NCI-H82 (cell line): Measurements from ENCODE around the gene ONECUT2.
A peak's percentile ranks its signal among the peaks of the same experiment; 100 is the strongest.
"Not testable (repeated sequence)": the region's sequence is repeated elsewhere in the genome, so short reads cannot be mapped to it uniquely, and the experiment has no call there.

Source experiments
- DNase-seq: peaks from one replicate; lab custom pipeline; 2025; lab: John Stamatoyannopoulos, UW

ONECUT2 gene

GRCh38 chr18:57434536-57435494 is at the start of gene ONECUT2:
Gene ONECUT2 (plus strand): TSS chr18:57435374. CDS start chr18:57435717, 343 bp downstream.
- peak; percentile 97 for DNase-seq

GRCh38 chr18:57389271-57389670 is 45.9 kb upstream of the ONECUT2 start:
- no peak for DNase-seq

GRCh38 chr18:57390044-57390443 is 45.1 kb upstream of the ONECUT2 start:
- no peak for DNase-seq

GRCh38 chr18:57394749-57395148 is 40.4 kb upstream of the ONECUT2 start:
- DNase-seq, result not testable (repeated sequence)

- DNase-seq, result peak; percentile 1
These were observed 38.3 kb upstream of the ONECUT2 start for GRCh38 chr18:57396831-57397230.

- no peak for DNase-seq
These were observed 37.6 kb upstream of the ONECUT2 start for GRCh38 chr18:57397440-57398132.

GRCh38 chr18:57404345-57404744 is 30.8 kb upstream of the ONECUT2 start:
- no peak for DNase-seq

- no peak for DNase-seq
These were observed 25.5 kb upstream of the ONECUT2 start for GRCh38 chr18:57409650-57410049.

- no peak for DNase-seq
These were observed 24.4 kb upstream of the ONECUT2 start for GRCh38 chr18:57410749-57411148.

- DNase-seq, result no peak
These were observed 18.6 kb upstream of the ONECUT2 start for GRCh38 chr18:57416542-57416941.

GRCh38 chr18:57422313-57422872 is 12.8 kb upstream of the ONECUT2 start:
- DNase-seq, result no peak

- DNase-seq, result no peak
These were observed 11.4 kb upstream of the ONECUT2 start for GRCh38 chr18:57423821-57424220.

GRCh38 chr18:57425096-57425495 is 10.1 kb upstream of the ONECUT2 start:
- no peak for DNase-seq

GRCh38 chr18:57426187-57426586 is 9.0 kb upstream of the ONECUT2 start:
- no peak for DNase-seq

- no peak for DNase-seq
These were observed 7.6 kb upstream of the ONECUT2 start for GRCh38 chr18:57427429-57428201.

- DNase-seq, result no peak
These were observed 6.7 kb upstream of the ONECUT2 start for GRCh38 chr18:57428221-57429150.

GRCh38 chr18:57429167-57430078 is 5.8 kb upstream of the ONECUT2 start:
- DNase-seq, result no peak

- peak; percentile 27 for DNase-seq
These were observed 4.8 kb upstream of the ONECUT2 start for GRCh38 chr18:57430079-57431001.

- no peak for DNase-seq
These were observed 4.2 kb upstream of the ONECUT2 start for GRCh38 chr18:57431002-57431382.
